ENCODE data around the gene SOX6.

- TF ChIP-seq CTCF (IDR thresholded peaks at IDR 0.05; ENCODE audit: low read length) (no peak), EZH2phosphoT487 (IDR thresholded peaks at IDR 0.05; ENCODE audit: low read length) (no peak), EZH2 (optimal IDR thresholded peaks at IDR 0.05; ENCODE audit: low read depth, low read length) (no peak)
These were observed 47.1 kb downstream of the SOX6 start for GRCh38 chr11:16309226-16309625.

All from MM.1S (cell line).